Measurements from ENCODE around the gene PRDM5. TPM values are rescaled to one million over a fixed set of nuclear protein-coding genes. Genes with fewer than 3 reads are reported as not detected.

The PRDM5 gene
- total RNA-seq, 1 donor from 2014 or later = 7.3 TPM

DNA sequence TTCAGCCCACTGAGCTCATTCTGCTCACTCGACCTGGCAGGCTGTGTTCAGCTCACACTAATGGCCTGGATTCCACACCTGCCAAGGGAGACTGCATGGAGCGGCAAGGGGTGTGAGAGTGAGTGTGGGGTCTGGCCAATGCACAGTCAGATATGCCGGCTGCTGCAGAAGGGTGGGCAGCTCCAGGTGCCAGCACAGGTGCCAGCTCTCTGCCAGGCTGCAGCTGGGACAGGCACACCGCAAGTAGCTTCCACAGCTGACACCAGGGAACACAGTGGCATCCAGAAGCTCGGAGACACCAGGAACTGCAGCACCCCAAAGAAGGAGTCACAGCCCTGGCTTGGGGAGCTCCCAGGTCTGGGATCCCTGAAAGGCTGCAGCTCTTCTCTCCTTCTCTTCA is 83.7 kb downstream of the PRDM5 start:
- no peak for DNase-seq (ENCODE audit: low read depth)

DNA sequence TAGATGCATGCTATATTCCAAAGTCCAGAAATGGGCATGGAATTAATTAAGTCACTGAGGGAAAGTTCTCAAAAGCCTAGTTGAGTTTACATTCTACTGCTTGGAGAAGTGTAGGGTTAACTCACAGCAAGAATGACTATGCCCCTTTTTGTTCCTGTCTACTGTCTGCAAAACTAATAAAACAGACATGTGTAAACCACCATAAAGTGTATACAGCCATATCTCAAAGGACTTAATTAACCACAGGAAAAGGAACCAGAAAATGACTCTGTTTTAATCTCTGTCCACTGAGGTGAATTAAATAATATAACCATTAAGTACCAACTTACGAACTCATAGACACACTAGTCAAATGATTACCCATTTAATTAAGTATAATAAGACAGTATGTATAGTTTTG is 84.9 kb downstream of the PRDM5 start:
- TF ChIP-seq, protein P1, sequence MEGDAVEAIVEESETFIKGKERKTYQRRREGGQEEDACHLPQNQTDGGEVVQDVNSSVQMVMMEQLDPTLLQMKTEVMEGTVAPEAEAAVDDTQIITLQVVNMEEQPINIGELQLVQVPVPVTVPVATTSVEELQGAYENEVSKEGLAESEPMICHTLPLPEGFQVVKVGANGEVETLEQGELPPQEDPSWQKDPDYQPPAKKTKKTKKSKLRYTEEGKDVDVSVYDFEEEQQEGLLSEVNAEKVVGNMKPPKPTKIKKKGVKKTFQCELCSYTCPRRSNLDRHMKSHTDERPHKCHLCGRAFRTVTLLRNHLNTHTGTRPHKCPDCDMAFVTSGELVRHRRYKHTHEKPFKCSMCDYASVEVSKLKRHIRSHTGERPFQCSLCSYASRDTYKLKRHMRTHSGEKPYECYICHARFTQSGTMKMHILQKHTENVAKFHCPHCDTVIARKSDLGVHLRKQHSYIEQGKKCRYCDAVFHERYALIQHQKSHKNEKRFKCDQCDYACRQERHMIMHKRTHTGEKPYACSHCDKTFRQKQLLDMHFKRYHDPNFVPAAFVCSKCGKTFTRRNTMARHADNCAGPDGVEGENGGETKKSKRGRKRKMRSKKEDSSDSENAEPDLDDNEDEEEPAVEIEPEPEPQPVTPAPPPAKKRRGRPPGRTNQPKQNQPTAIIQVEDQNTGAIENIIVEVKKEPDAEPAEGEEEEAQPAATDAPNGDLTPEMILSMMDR (IDR thresholded peaks at IDR 0.05; ENCODE audit: insufficient read depth, low read length, poor library complexity, severe bottlenecking) = no peak
- Histone ChIP-seq H3K36me3 (ENCODE audit: control insufficient read depth, insufficient read depth, low read length) (no peaks in the 10 kb centered on the region), H3K27me3 (ENCODE audit: control insufficient read depth, insufficient read depth, low read length) (no peaks in the 10 kb centered on the region), H3K4me3 (ENCODE audit: low read depth, low read length) (no peak overlapping the region)
- no peak for DNase-seq (ENCODE audit: low read depth)

More for the DNA sequence above, 83.7 kb downstream of the PRDM5 start:
- TF ChIP-seq, protein P1 (IDR thresholded peaks at IDR 0.05; ENCODE audit: insufficient read depth, low read length, poor library complexity, severe bottlenecking) = no peak
- Histone ChIP-seq H3K36me3 (ENCODE audit: control insufficient read depth, insufficient read depth, low read length) (no peaks in the 10 kb centered on the region), H3K27me3 (ENCODE audit: control insufficient read depth, insufficient read depth, low read length) (no peaks in the 10 kb centered on the region), H3K4me3 (ENCODE audit: low read depth, low read length) (no peak overlapping the region)

DNA sequence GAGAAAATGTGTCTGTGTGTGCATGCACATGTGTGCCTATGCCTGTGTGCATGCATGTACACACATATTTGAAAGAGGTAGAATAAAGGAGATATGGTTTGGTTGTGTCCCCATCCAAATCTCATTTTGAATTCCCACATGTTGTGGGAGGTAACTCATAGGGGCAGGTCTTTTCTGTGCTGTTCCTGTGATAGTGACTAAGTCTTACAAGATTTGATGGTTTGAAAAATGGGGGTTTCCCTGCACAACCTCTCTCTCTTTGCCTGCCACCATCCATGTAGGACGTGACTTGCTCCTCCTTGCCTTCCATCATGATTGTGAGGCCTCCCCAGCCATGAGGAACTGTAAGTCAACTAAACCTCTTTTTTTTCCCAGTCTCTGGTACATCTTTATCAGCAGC is 87.2 kb downstream of the PRDM5 start:
- no peak for DNase-seq (ENCODE audit: low read depth)
- no peaks in the 10 kb centered on the region for H3K27me3 ChIP-seq (ENCODE audit: control insufficient read depth, insufficient read depth, low read length)
- no peaks in the 10 kb centered on the region for H3K36me3 ChIP-seq (ENCODE audit: control insufficient read depth, insufficient read depth, low read length)
- TF ChIP-seq, protein P1 (IDR thresholded peaks at IDR 0.05; ENCODE audit: insufficient read depth, low read length, poor library complexity, severe bottlenecking) = no peak
- H3K4me3 ChIP-seq (ENCODE audit: low read depth, low read length) = no peak overlapping the region

DNA sequence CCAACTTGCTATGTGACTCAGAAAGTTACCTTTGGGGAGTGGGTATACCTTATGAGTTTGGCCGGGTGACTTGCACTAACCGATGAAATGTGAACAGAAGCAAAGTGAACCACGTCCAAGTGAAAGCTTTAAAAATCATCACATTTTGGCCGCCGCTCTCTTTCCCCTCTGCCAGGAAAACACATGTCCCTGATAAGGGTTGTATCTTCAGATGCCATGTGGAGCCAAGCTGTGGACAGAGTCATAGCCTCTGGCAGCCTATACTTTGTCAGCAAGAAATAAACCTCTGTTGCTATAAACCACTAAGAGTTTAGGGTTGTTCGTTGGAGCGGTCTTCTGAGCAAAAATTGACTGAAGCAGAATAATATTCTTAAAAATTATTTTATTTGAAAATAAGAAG is 92.3 kb downstream of the PRDM5 start:
- Histone ChIP-seq H3K4me3 (ENCODE audit: low read depth, low read length) (no peak overlapping the region), H3K27me3 (ENCODE audit: control insufficient read depth, insufficient read depth, low read length) (no peaks in the 10 kb centered on the region), H3K36me3 (ENCODE audit: control insufficient read depth, insufficient read depth, low read length) (no peaks in the 10 kb centered on the region)
- TF ChIP-seq, protein P1 (IDR thresholded peaks at IDR 0.05; ENCODE audit: insufficient read depth, low read length, poor library complexity, severe bottlenecking) = no peak
- no peak for DNase-seq (ENCODE audit: low read depth)

DNA sequence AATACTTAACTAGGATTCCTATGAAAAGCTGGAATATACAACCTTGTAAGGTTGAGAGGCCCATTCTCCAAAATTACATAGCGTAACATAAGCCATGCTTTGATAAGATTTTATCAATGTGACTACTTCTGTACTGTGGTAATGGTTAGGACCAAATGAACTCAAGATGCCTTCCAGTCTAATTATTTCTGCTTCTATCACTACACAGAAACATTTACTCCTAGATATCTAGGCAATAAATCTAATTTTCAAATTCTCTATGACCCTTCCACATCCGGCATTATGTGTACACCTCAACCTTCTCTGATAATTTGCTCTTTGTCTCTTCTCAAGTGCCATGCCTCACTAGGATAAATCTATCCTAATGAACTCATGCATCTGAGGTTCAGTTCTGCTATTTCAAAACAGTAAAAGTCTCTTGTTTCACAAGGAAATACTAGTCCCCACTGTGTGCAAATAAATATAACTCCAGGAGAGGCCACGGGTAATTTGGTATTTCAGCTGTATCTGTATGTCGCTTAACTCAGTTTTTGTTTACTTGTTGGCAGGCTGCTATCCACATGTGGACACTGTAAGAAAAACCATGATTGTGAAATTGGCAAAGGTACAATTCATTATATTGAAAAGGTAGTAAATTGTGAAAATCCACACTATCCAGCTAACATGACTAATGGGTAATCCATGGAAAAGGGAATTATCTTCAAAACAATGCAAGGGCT is 93.3 kb downstream of the PRDM5 start:
- TF ChIP-seq, protein P1 (IDR thresholded peaks at IDR 0.05; ENCODE audit: insufficient read depth, low read length, poor library complexity, severe bottlenecking) = no peak
- no peak for DNase-seq (ENCODE audit: low read depth)
- Histone ChIP-seq H3K36me3 (ENCODE audit: control insufficient read depth, insufficient read depth, low read length) (no peaks in the 10 kb centered on the region), H3K27me3 (ENCODE audit: control insufficient read depth, insufficient read depth, low read length) (no peaks in the 10 kb centered on the region), H3K4me3 (ENCODE audit: low read depth, low read length) (no peak overlapping the region)

DNA sequence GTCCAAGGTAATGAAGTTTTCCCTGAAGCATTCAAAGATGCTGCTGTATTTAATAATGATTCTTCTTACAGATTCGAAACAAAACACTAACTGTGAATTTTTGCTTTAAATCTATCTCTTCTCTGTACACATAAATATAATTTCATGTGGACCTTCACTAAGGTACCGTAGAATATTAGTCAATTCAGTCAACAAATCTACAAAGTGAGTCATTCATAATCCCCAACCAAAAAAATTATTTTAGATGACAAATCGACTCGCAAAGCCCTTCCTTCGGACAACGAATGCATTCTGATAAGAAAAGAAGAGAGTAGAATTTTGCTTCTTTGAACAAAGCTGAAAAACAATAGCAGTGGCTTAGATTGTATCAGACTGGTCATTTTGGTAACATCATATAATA is 95.7 kb downstream of the PRDM5 start:
- Histone ChIP-seq H3K27me3 (ENCODE audit: control insufficient read depth, insufficient read depth, low read length) (no peaks in the 10 kb centered on the region), H3K36me3 (ENCODE audit: control insufficient read depth, insufficient read depth, low read length) (no peaks in the 10 kb centered on the region), H3K4me3 (ENCODE audit: low read depth, low read length) (no peak overlapping the region)
- TF ChIP-seq, protein P1 (IDR thresholded peaks at IDR 0.05; ENCODE audit: insufficient read depth, low read length, poor library complexity, severe bottlenecking) = no peak
- DNase-seq (ENCODE audit: low read depth) = no peak
